ENCODE data around the gene MSH5. TPM values are rescaled to one million over a fixed set of nuclear protein-coding genes. Genes with fewer than 3 reads are reported as not detected.
A peak's percentile ranks its signal among the peaks of the same experiment; 100 is the strongest.

MSH5 gene
- total RNA-seq, 2 experiments from 2014 or later, result 92.1 to 126 TPM

GRCh38 chr6:31762878-31763618 is 23.2 kb downstream of the MSH5 start:
- ATAC-seq (no peak), DNase-seq (no peak)
- Mint-ChIP-seq H3K27ac (no peak overlapping the region), H3K27me3 (no peaks in the 10 kb centered on the region), H3K4me3 (no peak overlapping the region), H3K4me1 (no peaks in the 10 kb centered on the region), H3K9me3 (ENCODE audit: low read depth) (no peaks in the 10 kb centered on the region), H3K36me3 (ENCODE audit: low read depth) (peaks cover 47% of the 10 kb centered on the region)
- intact Hi-C loops (cut with DNase I, micrococcal nuclease), result no loop called here
- ChIA-PET CTCF (no interaction called here), POLR2A (no interaction called here)

DNA sequence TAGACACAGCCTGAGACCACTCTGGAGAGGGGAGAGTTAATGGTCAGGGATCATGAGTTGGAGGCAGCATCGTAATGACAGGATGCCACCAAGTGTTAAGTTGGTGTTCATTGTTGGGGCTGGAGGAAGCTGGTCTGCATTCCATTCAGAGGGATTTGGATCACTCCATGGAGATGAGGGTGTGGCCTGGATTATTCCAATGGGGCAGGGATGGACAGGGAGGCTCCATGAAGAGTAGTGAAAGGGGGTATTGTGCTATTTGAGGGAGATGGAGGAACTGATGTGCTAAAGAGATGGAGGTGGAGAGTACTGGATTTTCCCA is 23.8 kb downstream of the MSH5 start:
- ATAC-seq (no peak), DNase-seq (no peak)
- Mint-ChIP-seq H3K36me3 (ENCODE audit: low read depth) (peaks cover 42% of the 10 kb centered on the region), H3K9me3 (ENCODE audit: low read depth) (no peaks in the 10 kb centered on the region), H3K4me1 (no peaks in the 10 kb centered on the region), H3K27ac (no peak overlapping the region), H3K4me3 (no peak overlapping the region), H3K27me3 (no peaks in the 10 kb centered on the region)
- ChIA-PET CTCF (no interaction called here), POLR2A (no interaction called here)
- intact Hi-C loops (cut with DNase I, micrococcal nuclease), result no loop called here

DNA sequence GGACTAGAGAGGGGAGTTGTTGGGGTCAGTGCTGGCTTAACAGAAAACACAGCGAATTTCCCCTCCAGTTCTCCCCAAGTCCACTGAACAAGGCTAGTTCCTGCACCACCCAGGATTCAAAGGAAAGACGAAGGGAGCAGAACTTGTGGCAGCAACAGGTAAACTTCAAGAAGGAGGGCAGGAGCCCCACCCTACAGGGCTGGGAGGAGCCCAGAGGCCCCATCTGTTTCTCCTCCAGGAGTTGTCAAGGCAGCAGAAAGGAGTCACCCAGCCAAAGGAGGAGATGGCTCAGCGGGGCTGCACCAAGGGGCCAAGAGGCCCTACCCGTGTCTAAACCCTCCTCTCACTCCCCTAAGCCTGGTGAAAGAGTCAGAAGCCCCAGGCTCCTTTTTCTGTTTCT is 24.4 kb downstream of the MSH5 start:
- intact Hi-C loops (cut with DNase I, micrococcal nuclease), result no loop called here
- POLR2A ChIA-PET, result no interaction called here
- ATAC-seq (peak; percentile 20), DNase-seq (no peak)
- Mint-ChIP-seq H3K4me3 (no peak overlapping the region), H3K9me3 (ENCODE audit: low read depth) (no peaks in the 10 kb centered on the region), H3K4me1 (no peaks in the 10 kb centered on the region), H3K27ac (no peak overlapping the region), H3K36me3 (ENCODE audit: low read depth) (peaks cover 36% of the 10 kb centered on the region), H3K27me3 (no peaks in the 10 kb centered on the region)
- CTCF ChIA-PET, result no interaction called here

GRCh38 chr6:31765559-31765909 is 25.7 kb downstream of the MSH5 start:
- H3K36me3 Mint-ChIP-seq (ENCODE audit: low read depth), result peaks cover 22% of the 10 kb centered on the region
- ATAC-seq, result no peak
- no peak overlapping the region for H3K4me3 Mint-ChIP-seq
- ChIA-PET CTCF (no interaction called here), POLR2A (interaction anchor here (0.6 to 0.9 kb wide), 2 partner anchors 141 to 359 kb away, joined by 3 read pairs; no protein-coding TSS in a partner anchor)
- H3K4me1 Mint-ChIP-seq, result no peaks in the 10 kb centered on the region
- no peak for DNase-seq
- H3K27ac Mint-ChIP-seq, result no peak overlapping the region
- H3K27me3 Mint-ChIP-seq, result no peaks in the 10 kb centered on the region
- H3K9me3 Mint-ChIP-seq (ENCODE audit: low read depth), result no peaks in the 10 kb centered on the region
- intact Hi-C loops (cut with DNase I, micrococcal nuclease), result no loop called here

GRCh38 chr6:31765910-31766794 is 26.3 kb downstream of the MSH5 start:
- Mint-ChIP-seq H3K27ac (no peak overlapping the region), H3K4me3 (no peak overlapping the region), H3K27me3 (no peaks in the 10 kb centered on the region), H3K4me1 (peaks cover under 1% of the 10 kb centered on the region), H3K36me3 (ENCODE audit: low read depth) (peaks cover 17% of the 10 kb centered on the region), H3K9me3 (ENCODE audit: low read depth) (no peaks in the 10 kb centered on the region)
- no peak for DNase-seq
- ATAC-seq, result no peak
- intact Hi-C loops (cut with DNase I, micrococcal nuclease), result no loop called here
- CTCF ChIA-PET, result interaction anchor here (0.6 kb wide), 1 partner anchor 25 kb away, joined by 3 read pairs; no protein-coding TSS in a partner anchor
- POLR2A ChIA-PET, result interaction anchor here (0.6 to 0.9 kb wide), 2 partner anchors 142 to 359 kb away, joined by 3 read pairs; no protein-coding TSS in a partner anchor

- Mint-ChIP-seq H3K4me3 (no peak overlapping the region), H3K36me3 (ENCODE audit: low read depth) (peaks cover 16% of the 10 kb centered on the region), H3K4me1 (peaks cover 8% of the 10 kb centered on the region), H3K27me3 (no peaks in the 10 kb centered on the region), H3K9me3 (ENCODE audit: low read depth) (no peaks in the 10 kb centered on the region), H3K27ac (no peak overlapping the region)
- ATAC-seq, result no peak
- ChIA-PET POLR2A (no interaction called here), CTCF (no interaction called here)
- no peak for DNase-seq
- intact Hi-C loops (cut with DNase I, micrococcal nuclease), result no loop called here
Observed at GRCh38 chr6:31767096-31767645, 27.4 kb downstream of the MSH5 start.

GRCh38 chr6:31768363-31769257 is 28.8 kb downstream of the MSH5 start:
- POLR2A ChIA-PET, result no interaction called here
- Mint-ChIP-seq H3K4me1 (peaks cover 19% of the 10 kb centered on the region), H3K27ac (no peak overlapping the region), H3K36me3 (ENCODE audit: low read depth) (peaks cover 12% of the 10 kb centered on the region), H3K27me3 (no peaks in the 10 kb centered on the region), H3K9me3 (ENCODE audit: low read depth) (no peaks in the 10 kb centered on the region), H3K4me3 (no peak overlapping the region)
- intact Hi-C loops (cut with DNase I, micrococcal nuclease), result loop anchor here in 1 of 2 experiments (1.0 kb wide), 2 partner anchors 39 to 88 kb away; partner anchors contain the start of gene DDAH2
- CTCF ChIA-PET, result interaction anchor here (0.6 to 2.6 kb wide), 13 partner anchors 9 to 130 kb away, joined by 3 to 15 read pairs (median 4); partner anchors contain the start of genes DDAH2 and MSH5
- no peak for ATAC-seq
- DNase-seq, result no peak

GRCh38 chr6:31769684-31770371 is 30.0 kb downstream of the MSH5 start:
- ATAC-seq (peak; percentile 88), DNase-seq (peak; percentile 91)
- Mint-ChIP-seq H3K27ac (peak overlapping the region; percentile 80), H3K36me3 (ENCODE audit: low read depth) (peaks cover 7% of the 10 kb centered on the region), H3K4me3 (no peak overlapping the region), H3K9me3 (ENCODE audit: low read depth) (no peaks in the 10 kb centered on the region), H3K4me1 (peaks cover 19% of the 10 kb centered on the region), H3K27me3 (no peaks in the 10 kb centered on the region)
- intact Hi-C loops (cut with DNase I, micrococcal nuclease), result loop anchor here (1.0 to 5.0 kb wide), 3 partner anchors 33 to 90 kb away; partner anchors contain the start of genes CLIC1 (in 1 of the 2) and DDAH2 (in 1 of the 2)
- ChIA-PET CTCF (interaction anchor here (0.6 to 2.6 kb wide), 31 partner anchors 10 to 464 kb away, joined by 3 to 15 read pairs (median 4); partner anchors contain the start of genes DDAH2, LSM2, LY6G6D and LY6G6F), POLR2A (interaction anchor here (0.6 to 1.4 kb wide), 4 partner anchors 30 to 69 kb away, joined by 3 to 6 read pairs (median 4); partner anchors contain the start of gene MSH5)

DNA sequence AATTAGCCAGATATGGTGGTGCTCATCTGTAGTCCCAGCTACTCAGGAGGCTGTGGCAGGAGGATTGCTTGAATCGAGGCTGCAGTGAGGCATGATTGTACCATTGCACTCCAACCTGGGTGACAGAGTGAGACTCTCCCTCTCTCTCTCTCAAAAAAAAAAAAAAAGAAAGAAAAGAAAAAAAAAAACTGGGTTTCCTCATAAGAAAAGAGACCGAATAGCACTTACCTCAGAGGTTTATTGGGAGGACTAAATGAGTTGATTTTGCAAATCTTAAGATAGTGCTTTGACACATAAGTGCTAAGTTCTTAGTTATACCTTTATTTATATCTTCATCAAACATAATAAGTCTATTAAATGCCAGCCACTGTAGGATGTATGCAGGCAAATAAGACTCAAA is 31.1 kb downstream of the MSH5 start:
- POLR2A ChIA-PET, result no interaction called here
- DNase-seq, result no peak
- intact Hi-C loops (cut with DNase I, micrococcal nuclease), result loop anchor here in 1 of 2 experiments (5.0 kb wide), 1 partner anchor 34 kb away; the partner anchor contains the start of gene CLIC1
- H3K27ac Mint-ChIP-seq, result peak overlapping the region; percentile 14
- H3K4me1 Mint-ChIP-seq, result peaks cover 24% of the 10 kb centered on the region
- no peak overlapping the region for H3K4me3 Mint-ChIP-seq
- ATAC-seq, result no peak
- H3K27me3 Mint-ChIP-seq, result no peaks in the 10 kb centered on the region
- no peaks in the 10 kb centered on the region for H3K9me3 Mint-ChIP-seq (ENCODE audit: low read depth)
- CTCF ChIA-PET, result interaction anchor here (0.6 to 2.6 kb wide), 10 partner anchors 28 to 470 kb away, joined by 3 to 15 read pairs (median 4); partner anchors contain the start of genes DDAH2, LSM2, LY6G6F and MSH5
- peaks cover 7% of the 10 kb centered on the region for H3K36me3 Mint-ChIP-seq (ENCODE audit: low read depth)

DNA sequence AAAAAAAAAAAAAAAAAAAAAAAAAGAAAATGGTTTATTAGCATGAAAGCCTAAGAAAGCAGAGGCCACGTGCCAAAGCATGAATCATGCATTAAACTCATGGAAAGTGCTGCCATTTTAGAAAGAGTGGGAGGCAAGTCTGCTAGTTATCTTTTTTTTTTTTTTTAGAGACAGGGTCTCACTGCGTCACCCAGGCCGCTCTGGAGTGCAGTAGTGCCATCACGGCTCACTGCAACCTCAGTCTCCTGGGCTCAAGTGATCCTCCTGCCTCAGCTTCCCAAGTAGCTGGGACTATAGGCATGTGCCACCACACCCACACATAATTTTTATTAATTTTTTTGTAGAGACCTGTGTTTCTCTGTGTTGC is 32.2 kb downstream of the MSH5 start:
- Mint-ChIP-seq H3K36me3 (ENCODE audit: low read depth) (peaks cover 7% of the 10 kb centered on the region), H3K27ac (no peak overlapping the region), H3K4me3 (no peak overlapping the region), H3K9me3 (ENCODE audit: low read depth) (no peaks in the 10 kb centered on the region), H3K4me1 (peaks cover 33% of the 10 kb centered on the region), H3K27me3 (no peaks in the 10 kb centered on the region)
- CTCF ChIA-PET, result interaction anchor here (1.0 kb wide), 1 partner anchor 31 kb away, joined by 3 read pairs; no protein-coding TSS in a partner anchor
- peak; percentile 52 for DNase-seq
- ATAC-seq, result peak; percentile 13
- intact Hi-C loops (cut with DNase I, micrococcal nuclease), result loop anchor here in 1 of 2 experiments (5.0 kb wide), 1 partner anchor 35 kb away; the partner anchor contains the start of gene CLIC1
- POLR2A ChIA-PET, result no interaction called here
